Naive thymus-derived CD4-positive, alpha-beta T cell (primary cell): ENCODE results near the gene STK25. TPM values are rescaled to one million over a fixed set of nuclear protein-coding genes. Genes with fewer than 3 reads are reported as not detected.

Experiments used
- ATAC-seq: fragments of 150-1000 bp; cut with Tn5 transposase; 2 replicates; pipeline ENCODE4 v1.10.0; 2021; ENCODE audit warnings: mild to moderate bottlenecking, moderate library complexity
- CTCF ChIA-PET: fragments of 350-600 bp; sonication (Branson Sonifier 250); formaldehyde crosslinking; loops from one replicate; lab custom pipeline; 2021; ENCODE audit warnings: antibody characterized with exemption; lab: Charles Lee
- POLR2A ChIA-PET: fragments of 350-600 bp; sonication (Branson Sonifier 250); formaldehyde crosslinking; loops from one replicate; lab custom pipeline; 2021; ENCODE audit warnings: antibody characterized with exemption, inconsistent platforms; lab: Charles Lee
- DNase-seq, 9 donors: peaks; one replicate each; pipeline versions ENCODE4 v3.0.0 to v3.0.0-alpha.2; 2020 to 2022; ENCODE audit warnings: mixed read lengths in 1 of 9
- H3K27ac ChIP-seq: one replicate; pipeline ENCODE4 v1.7.0; 2013; ENCODE audit warnings: mild to moderate bottlenecking, low read depth, low read length, moderate library complexity
- H3K27me3 ChIP-seq, 2 donors: one replicate each; pipeline ENCODE4 v1.7.0; 2013; ENCODE audit warnings: low read length in 2 of 2, mild to moderate bottlenecking in 2 of 2, moderate library complexity in 2 of 2; ENCODE audit not compliant: control insufficient read depth in 2 of 2, insufficient read depth in 2 of 2
- H3K36me3 ChIP-seq, 3 experiments: 1 replicate in 2 of 3; 2 replicates in 1 of 3; pipeline ENCODE4 v1.7.0; 2013; ENCODE audit warnings: low read length in 3 of 3, mild to moderate bottlenecking in 3 of 3, moderate library complexity in 1 of 3; ENCODE audit not compliant: insufficient read depth in 3 of 3, control insufficient read depth in 2 of 3
- H3K4me1 ChIP-seq, 2 donors: one replicate each; pipeline ENCODE4 v1.7.0; 2013; ENCODE audit warnings: low read length in 2 of 2, mild to moderate bottlenecking in 2 of 2, moderate library complexity in 1 of 2; ENCODE audit not compliant: control insufficient read depth in 2 of 2, insufficient read depth in 2 of 2
- H3K4me3 ChIP-seq: 2 replicates; pipeline ENCODE4 v1.7.0; 2013; ENCODE audit warnings: mild to moderate bottlenecking, low read length
- H3K9me3 ChIP-seq, 3 experiments: 1 replicate in 2 of 3; 2 replicates in 1 of 3; pipeline ENCODE4 v1.7.0; 2013; ENCODE audit warnings: low read length in 3 of 3; ENCODE audit not compliant: control insufficient read depth in 2 of 3
- H3K27ac Mint-ChIP-seq, 9 donors: one replicate each; pipeline ENCODE4 v1.8.0; 2020 to 2022; ENCODE audit warnings: mixed read lengths in 9 of 9, mild to moderate bottlenecking in 8 of 9, moderate library complexity in 5 of 9, inconsistent platforms in 2 of 9
- H3K27me3 Mint-ChIP-seq, 5 donors: one replicate each; pipeline ENCODE4 v1.8.0; 2021 to 2022; ENCODE audit warnings: mixed read lengths in 5 of 5, mild to moderate bottlenecking in 1 of 5
- H3K36me3 Mint-ChIP-seq, 5 donors: one replicate each; pipeline ENCODE4 v1.8.0; 2020 to 2022; ENCODE audit warnings: mixed read lengths in 5 of 5, mild to moderate bottlenecking in 3 of 5, inconsistent platforms in 1 of 5
- H3K4me1 Mint-ChIP-seq, 7 donors: one replicate each; pipeline ENCODE4 v1.8.0; 2020 to 2022; ENCODE audit warnings: mixed read lengths in 7 of 7, mild to moderate bottlenecking in 3 of 7, inconsistent platforms in 1 of 7
- H3K4me3 Mint-ChIP-seq, 10 donors: one replicate each; pipeline ENCODE4 v1.8.0; 2020 to 2022; ENCODE audit warnings: mild to moderate bottlenecking in 10 of 10, mixed read lengths in 10 of 10, moderate library complexity in 6 of 10, inconsistent platforms in 2 of 10
- H3K9me3 Mint-ChIP-seq, 11 donors: one replicate each; pipeline ENCODE4 v1.8.0; 2020 to 2022; ENCODE audit warnings: mixed read lengths in 11 of 11, mild to moderate bottlenecking in 4 of 11, inconsistent platforms in 1 of 11, moderate library complexity in 1 of 11
- intact Hi-C, 2 donors: fragments of 100-400 bp; cut with micrococcal nuclease; formaldehyde crosslinking; loops; one replicate each; pipeline ENCODE4 v1.15.1; 2023
- polyA plus RNA-seq, 2 donors: library from polyadenylated mRNA; unstranded; fragments of 300-500 nt; fragmentation: Illumina TruSeq; gene quantifications; one replicate each; pipeline ENCODE4 v1.2.3, GENCODE V29; 2021
- total RNA-seq, 6 experiments: library from RNA in 5 of 6; stranded (reverse) in 5 of 6; gene quantifications; 1 replicate in 5 of 6; 2 replicates in 1 of 6; pipeline ENCODE4 v1.2.3 and lab custom pipeline; 2021 to 2026

Gene STK25
- total and polyA plus RNA-seq, 7 experiments from 2014 or later: 74.0 to 170 (median 109) TPM

- no peaks in the 10 kb centered on the region for H3K9me3 Mint-ChIP-seq
- Histone ChIP-seq H3K4me3 (no peak overlapping the region), H3K27ac (no peak overlapping the region), H3K36me3 (no peaks in the 10 kb centered on the region), H3K27me3 (no peaks in the 10 kb centered on the region), H3K9me3 (no peaks in the 10 kb centered on the region), H3K4me1 (no peaks in the 10 kb centered on the region)
- peaks cover 0 to 22% (median 0%) of the 10 kb centered on the region in 5 donors for H3K36me3 Mint-ChIP-seq
- no peak for ATAC-seq
- H3K27me3 Mint-ChIP-seq: peaks cover 9 to 25% (median 16%) of the 10 kb centered on the region in 5 donors
- DNase-seq: no peak
- H3K27ac Mint-ChIP-seq: no peak overlapping the region
- intact Hi-C loops: no loop called here
- CTCF ChIA-PET: no interaction called here
- H3K4me1 Mint-ChIP-seq: peaks cover 0 to 6% (median 2%) of the 10 kb centered on the region in 7 donors
- H3K4me3 Mint-ChIP-seq: no peak overlapping the region
- POLR2A ChIA-PET: no interaction called here
Measured at GRCh38 chr2:241467777-241468475, 40.5 kb downstream of the STK25 start.

- H3K9me3 Mint-ChIP-seq: no peaks in the 10 kb centered on the region
- Histone ChIP-seq H3K4me1 (no peaks in the 10 kb centered on the region), H3K4me3 (no peak overlapping the region), H3K27ac (no peak overlapping the region), H3K27me3 (no peaks in the 10 kb centered on the region), H3K36me3 (no peaks in the 10 kb centered on the region), H3K9me3 (no peaks in the 10 kb centered on the region)
- intact Hi-C loops: no loop called here
- H3K36me3 Mint-ChIP-seq: peaks cover 0 to 13% (median 0%) of the 10 kb centered on the region in 5 donors
- peaks cover 0 to 13% (median 4%) of the 10 kb centered on the region in 5 donors for H3K27me3 Mint-ChIP-seq
- DNase-seq: no peak
- no peak overlapping the region for H3K4me3 Mint-ChIP-seq
- POLR2A ChIA-PET: no interaction called here
- no peak overlapping the region for H3K27ac Mint-ChIP-seq
- CTCF ChIA-PET: no interaction called here
- H3K4me1 Mint-ChIP-seq: peaks cover 0 to 6% (median 0%) of the 10 kb centered on the region in 7 donors
- no peak for ATAC-seq
Measured at GRCh38 chr2:241466230-241466629, 42.2 kb downstream of the STK25 start.

GRCh38 chr2:241465543-241465942 lies 42.8 kb downstream of the STK25 start:
- ATAC-seq (no peak), DNase-seq (no peak)
- H3K27me3 Mint-ChIP-seq: peaks cover 0 to 10% (median 0%) of the 10 kb centered on the region in 5 donors
- peaks cover 0 to 13% (median 0%) of the 10 kb centered on the region in 5 donors for H3K36me3 Mint-ChIP-seq
- H3K4me3 Mint-ChIP-seq: no peak overlapping the region
- no peaks in the 10 kb centered on the region for H3K9me3 ChIP-seq
- H3K27ac ChIP-seq: no peak overlapping the region
- H3K4me1 Mint-ChIP-seq: peaks cover 0 to 6% (median 0%) of the 10 kb centered on the region in 7 donors
- H3K4me3 ChIP-seq: no peak overlapping the region
- CTCF ChIA-PET: no interaction called here
- POLR2A ChIA-PET: no interaction called here
- H3K4me1 ChIP-seq: no peaks in the 10 kb centered on the region
- H3K27ac Mint-ChIP-seq: no peak overlapping the region
- no peaks in the 10 kb centered on the region for H3K9me3 Mint-ChIP-seq
- intact Hi-C loops: no loop called here
- no peaks in the 10 kb centered on the region for H3K36me3 ChIP-seq
- H3K27me3 ChIP-seq: no peaks in the 10 kb centered on the region

- Histone ChIP-seq H3K36me3 (no peaks in the 10 kb centered on the region), H3K4me3 (no peak overlapping the region), H3K27ac (no peak overlapping the region), H3K4me1 (no peaks in the 10 kb centered on the region), H3K27me3 (no peaks in the 10 kb centered on the region), H3K9me3 (no peaks in the 10 kb centered on the region)
- H3K27me3 Mint-ChIP-seq: peaks cover 0 to 8% (median 0%) of the 10 kb centered on the region in 5 donors
- DNase-seq: no peak
- ChIA-PET POLR2A (no interaction called here), CTCF (interaction anchor here (0.6 kb wide), 1 partner anchor 117 kb away, joined by 3 read pairs; no protein-coding TSS in a partner anchor)
- H3K9me3 Mint-ChIP-seq: no peaks in the 10 kb centered on the region
- no peak overlapping the region for H3K27ac Mint-ChIP-seq
- no peak overlapping the region for H3K4me3 Mint-ChIP-seq
- no peak for ATAC-seq
- H3K4me1 Mint-ChIP-seq: peaks cover 0 to 2% (median 0%) of the 10 kb centered on the region in 7 donors
- H3K36me3 Mint-ChIP-seq: peaks cover 0 to 13% (median 0%) of the 10 kb centered on the region in 5 donors
- intact Hi-C loops: no loop called here
Measured at GRCh38 chr2:241463276-241464135, 44.9 kb downstream of the STK25 start.

- POLR2A ChIA-PET: no interaction called here
- ATAC-seq: no peak
Measured at GRCh38 chr2:241461693-241462677, 46.4 kb downstream of the STK25 start.

GRCh38 chr2:241460631-241461030 lies 47.8 kb downstream of the STK25 start:
- H3K36me3 Mint-ChIP-seq: peaks cover 0 to 13% (median 0%) of the 10 kb centered on the region in 5 donors
- H3K27me3 Mint-ChIP-seq: peaks cover 0 to 11% (median 9%) of the 10 kb centered on the region in 5 donors
- intact Hi-C loops: no loop called here
- peaks cover 0 to 2% (median 0%) of the 10 kb centered on the region in 7 donors for H3K4me1 Mint-ChIP-seq
- DNase-seq (no peak), ATAC-seq (no peak)
- H3K4me3 Mint-ChIP-seq: no peak overlapping the region
- no peak overlapping the region for H3K27ac Mint-ChIP-seq
- Histone ChIP-seq H3K27me3 (no peaks in the 10 kb centered on the region), H3K9me3 (no peaks in the 10 kb centered on the region), H3K36me3 (no peaks in the 10 kb centered on the region), H3K4me1 (no peaks in the 10 kb centered on the region), H3K4me3 (no peak overlapping the region), H3K27ac (no peak overlapping the region)
- CTCF ChIA-PET: no interaction called here
- POLR2A ChIA-PET: no interaction called here
- H3K9me3 Mint-ChIP-seq: no peaks in the 10 kb centered on the region

More at GRCh38 chr2:241461693-241462677, 46.4 kb downstream of the STK25 start:
- Mint-ChIP-seq H3K4me3 (no peak overlapping the region), H3K9me3 (no peaks in the 10 kb centered on the region), H3K27ac (no peak overlapping the region), H3K36me3 (peaks cover 0 to 13% (median 0%) of the 10 kb centered on the region in 5 donors), H3K27me3 (peaks cover 0 to 5% (median 3%) of the 10 kb centered on the region in 5 donors), H3K4me1 (peaks cover 0 to 2% (median 0%) of the 10 kb centered on the region in 7 donors)
- Histone ChIP-seq H3K27ac (no peak overlapping the region), H3K4me3 (no peak overlapping the region), H3K36me3 (no peaks in the 10 kb centered on the region), H3K9me3 (no peaks in the 10 kb centered on the region), H3K4me1 (no peaks in the 10 kb centered on the region), H3K27me3 (no peaks in the 10 kb centered on the region)
- CTCF ChIA-PET: no interaction called here
- no peak for DNase-seq
- intact Hi-C loops: no loop called here
